Glutamatergic neuron (in vitro differentiated cells): ENCODE data around the gene GLRA2. TPM values are rescaled to one million over a fixed set of nuclear protein-coding genes. Genes with fewer than 3 reads are reported as not detected.

Experiments used
- DNase-seq: peaks from one replicate; pipeline ENCODE4 v3.0.0; 2022
- H3K27ac Mint-ChIP-seq: one replicate; pipeline ENCODE4 v1.8.0; 2020; ENCODE audit warnings: mild to moderate bottlenecking, mixed read lengths, inconsistent platforms; ENCODE audit not compliant: unreplicated experiment
- H3K27me3 Mint-ChIP-seq: one replicate; pipeline ENCODE4 v1.8.0; 2020; ENCODE audit warnings: mild to moderate bottlenecking, moderate library complexity, mixed read lengths, inconsistent platforms; ENCODE audit not compliant: unreplicated experiment
- H3K36me3 Mint-ChIP-seq: one replicate; pipeline ENCODE4 v1.8.0; 2020; ENCODE audit warnings: mild to moderate bottlenecking, mixed read lengths, inconsistent platforms; ENCODE audit not compliant: unreplicated experiment
- H3K4me1 Mint-ChIP-seq: one replicate; pipeline ENCODE4 v1.8.0; 2020; ENCODE audit warnings: mild to moderate bottlenecking, low read depth, mixed read lengths, inconsistent platforms; ENCODE audit not compliant: unreplicated experiment
- H3K4me3 Mint-ChIP-seq: one replicate; pipeline ENCODE4 v1.8.0; 2020; ENCODE audit warnings: mild to moderate bottlenecking, mixed read lengths, inconsistent platforms; ENCODE audit not compliant: unreplicated experiment
- H3K9me3 Mint-ChIP-seq: one replicate; pipeline ENCODE4 v1.8.0; 2020; ENCODE audit warnings: mild to moderate bottlenecking, moderate library complexity, mixed read lengths, inconsistent platforms; ENCODE audit not compliant: unreplicated experiment
- CTCF ChIP-seq: fragments of 200-600 bp; sonication (generic); IDR thresholded peaks from one replicate; pipeline ENCODE4 v1.5.0; 2021; ENCODE audit not compliant: partially characterized antibody, unreplicated experiment
- total RNA-seq: library from RNA; stranded (reverse); fragmentation: NEBNext Ultra II Directional; extraction: Animal tissue kit (Norgen Biotek cat#: 25700); gene quantifications from one replicate; pipeline ENCODE4 v1.2.1, GENCODE V29; 2021; ENCODE audit not compliant: unreplicated experiment

The GLRA2 gene
- total RNA-seq, 1 donor from 2014 or later: 1.9 TPM

GRCh38 chrX:14501327-14501726 lies 28.0 kb upstream of the GLRA2 start:
- Mint-ChIP-seq H3K4me1 (no peaks in the 10 kb centered on the region), H3K27me3 (no peaks in the 10 kb centered on the region), H3K9me3 (no peaks in the 10 kb centered on the region), H3K4me3 (no peak overlapping the region), H3K27ac (no peak overlapping the region), H3K36me3 (no peaks in the 10 kb centered on the region)
- no peak for DNase-seq
- TF ChIP-seq CTCF: no peak

- no peak overlapping the region for H3K27ac Mint-ChIP-seq
- no peaks in the 10 kb centered on the region for H3K27me3 Mint-ChIP-seq
- no peak overlapping the region for H3K4me3 Mint-ChIP-seq
- no peaks in the 10 kb centered on the region for H3K36me3 Mint-ChIP-seq
- no peak for DNase-seq
- no peak for TF ChIP-seq CTCF
- H3K4me1 Mint-ChIP-seq: no peaks in the 10 kb centered on the region
- peaks cover 2% of the 10 kb centered on the region for H3K9me3 Mint-ChIP-seq
These were observed 24.3 kb upstream of the GLRA2 start for GRCh38 chrX:14504960-14505538.

GRCh38 chrX:14505648-14506047 lies 23.7 kb upstream of the GLRA2 start:
- no peak for TF ChIP-seq CTCF
- H3K9me3 Mint-ChIP-seq: peaks cover 2% of the 10 kb centered on the region
- no peaks in the 10 kb centered on the region for H3K27me3 Mint-ChIP-seq
- H3K4me3 Mint-ChIP-seq: no peak overlapping the region
- DNase-seq: no peak
- H3K4me1 Mint-ChIP-seq: no peaks in the 10 kb centered on the region
- H3K36me3 Mint-ChIP-seq: no peaks in the 10 kb centered on the region
- H3K27ac Mint-ChIP-seq: no peak overlapping the region

- no peak for TF ChIP-seq CTCF
- no peaks in the 10 kb centered on the region for H3K27me3 Mint-ChIP-seq
These were observed 22.5 kb upstream of the GLRA2 start for GRCh38 chrX:14506866-14507265.

GRCh38 chrX:14508025-14508690 lies 21.2 kb upstream of the GLRA2 start:
- H3K27me3 Mint-ChIP-seq: no peaks in the 10 kb centered on the region
- no peak overlapping the region for H3K4me3 Mint-ChIP-seq
- H3K4me1 Mint-ChIP-seq: no peaks in the 10 kb centered on the region
- TF ChIP-seq CTCF: no peak
- H3K27ac Mint-ChIP-seq: no peak overlapping the region
- H3K36me3 Mint-ChIP-seq: no peaks in the 10 kb centered on the region
- peaks cover 2% of the 10 kb centered on the region for H3K9me3 Mint-ChIP-seq
- no peak for DNase-seq

More at GRCh38 chrX:14506866-14507265, 22.5 kb upstream of the GLRA2 start:
- H3K9me3 Mint-ChIP-seq: peaks cover 2% of the 10 kb centered on the region
- H3K4me3 Mint-ChIP-seq: no peak overlapping the region
- H3K36me3 Mint-ChIP-seq: no peaks in the 10 kb centered on the region
- no peak overlapping the region for H3K27ac Mint-ChIP-seq
- DNase-seq: no peak
- no peaks in the 10 kb centered on the region for H3K4me1 Mint-ChIP-seq
